Measurements from ENCODE around the gene PDE4D.

PDE4D gene

DNA sequence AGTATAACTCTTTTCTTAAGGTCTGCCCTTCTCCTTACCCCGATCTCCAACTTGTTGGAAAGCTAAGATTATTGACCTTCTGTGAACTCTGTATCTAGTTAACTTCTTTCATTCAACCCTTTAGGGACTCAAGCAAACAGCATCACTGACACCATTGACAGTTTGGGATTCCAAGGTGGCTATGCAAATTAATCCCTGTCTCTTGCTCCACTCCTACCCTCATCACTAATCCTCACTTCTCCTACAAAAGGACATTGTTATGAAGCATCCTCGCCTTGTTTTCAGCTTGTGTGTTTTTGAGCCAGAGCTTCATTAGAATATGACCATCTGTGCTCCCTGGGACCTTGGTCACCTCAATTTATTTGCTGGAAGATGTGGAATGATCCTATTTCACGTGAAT, 337.9 kb downstream of the PDE4D start:
- H3K4me3 Mint-ChIP-seq, result no peak overlapping the region
- no peaks in the 10 kb centered on the region for H3K4me1 Mint-ChIP-seq (ENCODE audit: low read depth)
- H3K36me3 Mint-ChIP-seq (ENCODE audit: low read depth), result no peaks in the 10 kb centered on the region
- no peaks in the 10 kb centered on the region for H3K9me3 Mint-ChIP-seq
- no peak overlapping the region for H3K27ac Mint-ChIP-seq
- H3K27me3 Mint-ChIP-seq (ENCODE audit: low read depth), result peaks cover 22% of the 10 kb centered on the region

DNA sequence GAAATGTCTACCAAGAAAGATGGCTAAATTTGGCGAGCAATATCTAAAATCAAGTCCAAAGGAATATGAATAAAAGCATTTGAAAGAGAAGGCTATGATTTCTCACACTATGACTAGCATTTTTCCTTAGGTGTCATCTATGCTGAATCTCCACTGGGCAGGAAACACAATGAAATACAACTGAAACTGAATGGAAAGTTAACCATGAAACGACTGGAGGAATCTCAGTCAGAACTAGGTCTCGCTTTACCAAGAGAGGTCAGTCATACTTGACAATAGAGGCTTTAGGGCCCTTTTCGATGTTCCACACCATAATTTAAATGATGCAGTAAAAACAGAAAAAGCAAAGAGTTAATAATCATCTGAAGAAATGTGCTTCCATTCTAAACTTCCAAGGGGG, 339.0 kb downstream of the PDE4D start:
- H3K4me1 Mint-ChIP-seq (ENCODE audit: low read depth), result no peaks in the 10 kb centered on the region
- H3K9me3 Mint-ChIP-seq, result no peaks in the 10 kb centered on the region
- no peaks in the 10 kb centered on the region for H3K36me3 Mint-ChIP-seq (ENCODE audit: low read depth)
- H3K27me3 Mint-ChIP-seq (ENCODE audit: low read depth), result peaks cover 19% of the 10 kb centered on the region
- no peak overlapping the region for H3K27ac Mint-ChIP-seq
- H3K4me3 Mint-ChIP-seq, result no peak overlapping the region

DNA sequence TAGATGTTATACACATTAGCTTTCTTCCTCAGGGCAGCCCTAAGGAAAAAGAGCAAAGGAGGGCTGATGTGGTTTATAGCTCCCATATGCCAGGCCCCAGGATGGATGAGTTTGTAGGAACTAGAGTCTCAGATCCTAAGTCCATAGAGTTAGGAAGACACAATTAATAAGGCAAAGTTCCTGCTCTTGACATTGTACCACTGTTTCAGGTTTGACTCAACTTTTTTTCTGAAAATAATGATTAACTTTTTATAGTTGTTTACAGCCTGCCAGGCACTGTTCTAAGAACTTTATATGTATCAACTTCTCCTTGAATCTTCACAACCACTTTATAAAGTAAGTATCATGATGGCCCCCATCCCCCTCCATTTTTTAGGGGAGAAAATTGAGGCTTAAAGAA, 339.5 kb downstream of the PDE4D start:
- no peaks in the 10 kb centered on the region for H3K4me1 Mint-ChIP-seq (ENCODE audit: low read depth)
- H3K4me3 Mint-ChIP-seq, result no peak overlapping the region
- no peak overlapping the region for H3K27ac Mint-ChIP-seq
- no peaks in the 10 kb centered on the region for H3K9me3 Mint-ChIP-seq
- H3K36me3 Mint-ChIP-seq (ENCODE audit: low read depth), result no peaks in the 10 kb centered on the region
- H3K27me3 Mint-ChIP-seq (ENCODE audit: low read depth), result peaks cover 19% of the 10 kb centered on the region

DNA sequence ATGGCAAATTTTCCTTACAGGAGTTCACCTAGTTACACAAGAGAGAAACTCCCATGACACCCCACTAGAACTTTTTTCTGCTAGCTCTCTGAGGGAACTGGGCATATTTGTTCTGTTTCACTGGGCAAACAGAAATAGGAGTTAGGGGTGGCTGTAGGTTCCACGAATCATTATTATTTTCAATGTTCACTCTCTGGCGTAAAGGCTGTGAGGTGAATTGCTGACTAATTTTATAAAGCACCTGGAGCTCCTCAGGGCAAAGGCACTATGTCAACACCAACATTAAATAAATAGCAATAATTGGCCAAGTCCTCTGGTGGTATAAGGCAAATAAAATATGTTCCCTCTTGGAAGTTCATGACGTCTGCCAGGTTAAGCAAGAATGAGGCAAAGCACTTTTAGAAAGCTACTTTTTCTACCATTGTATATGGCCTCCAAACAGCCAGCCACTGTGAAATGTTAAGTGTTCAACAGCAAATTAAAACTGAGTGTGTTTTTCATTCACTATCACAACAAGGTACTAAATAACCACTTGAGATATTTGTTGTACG, 344.6 kb downstream of the PDE4D start:
- no peaks in the 10 kb centered on the region for H3K9me3 Mint-ChIP-seq
- H3K36me3 Mint-ChIP-seq (ENCODE audit: low read depth), result no peaks in the 10 kb centered on the region
- peaks cover 14% of the 10 kb centered on the region for H3K27me3 Mint-ChIP-seq (ENCODE audit: low read depth)
- H3K27ac Mint-ChIP-seq, result no peak overlapping the region
- no peaks in the 10 kb centered on the region for H3K4me1 Mint-ChIP-seq (ENCODE audit: low read depth)
- H3K4me3 Mint-ChIP-seq, result no peak overlapping the region

DNA sequence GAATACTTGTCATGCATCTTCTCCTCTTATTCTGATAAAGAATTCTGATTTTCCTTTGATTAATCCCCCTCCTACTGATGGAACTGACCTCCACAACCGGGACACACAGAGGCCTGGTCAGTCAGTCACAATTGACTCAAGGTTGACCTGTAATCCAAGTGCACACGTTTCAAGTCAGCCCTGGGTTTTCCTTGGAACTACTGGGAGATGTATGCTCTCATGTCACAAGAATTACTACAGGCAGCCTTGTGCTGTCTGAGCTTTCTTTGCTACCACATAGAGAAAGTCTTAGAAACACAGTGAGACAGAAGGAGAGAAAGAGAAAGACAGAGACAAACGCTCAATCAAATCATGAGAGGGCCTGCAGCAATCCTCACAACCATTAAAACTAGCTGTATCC, 345.8 kb downstream of the PDE4D start:
- Mint-ChIP-seq H3K27me3 (ENCODE audit: low read depth) (peaks cover 21% of the 10 kb centered on the region), H3K27ac (no peak overlapping the region)

DNA sequence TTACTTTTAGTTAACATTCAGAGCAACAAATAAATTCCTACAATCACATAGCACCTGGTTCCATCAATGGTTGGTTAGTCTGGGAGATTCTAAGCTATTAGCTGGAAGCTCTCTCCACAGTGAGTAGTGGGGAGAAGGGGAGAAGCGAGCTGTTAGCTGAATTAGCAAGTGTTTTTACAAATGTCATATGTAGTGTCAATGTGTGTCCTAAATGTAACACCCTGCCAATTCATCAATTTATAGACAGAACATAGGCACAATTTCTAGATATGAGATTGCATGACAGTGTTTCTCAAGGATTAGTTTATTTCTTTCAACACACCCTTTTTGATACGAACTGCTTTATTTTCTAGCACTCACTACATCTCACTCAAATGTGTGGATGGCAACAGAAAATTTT, 349.0 kb downstream of the PDE4D start:
- H3K36me3 Mint-ChIP-seq (ENCODE audit: low read depth), result no peaks in the 10 kb centered on the region
- no peak overlapping the region for H3K27ac Mint-ChIP-seq
- H3K4me1 Mint-ChIP-seq (ENCODE audit: low read depth), result no peaks in the 10 kb centered on the region

More for the DNA sequence above, 345.8 kb downstream of the PDE4D start:
- no peaks in the 10 kb centered on the region for H3K4me1 Mint-ChIP-seq (ENCODE audit: low read depth)
- no peaks in the 10 kb centered on the region for H3K36me3 Mint-ChIP-seq (ENCODE audit: low read depth)
- no peaks in the 10 kb centered on the region for H3K9me3 Mint-ChIP-seq
- no peak overlapping the region for H3K4me3 Mint-ChIP-seq

DNA sequence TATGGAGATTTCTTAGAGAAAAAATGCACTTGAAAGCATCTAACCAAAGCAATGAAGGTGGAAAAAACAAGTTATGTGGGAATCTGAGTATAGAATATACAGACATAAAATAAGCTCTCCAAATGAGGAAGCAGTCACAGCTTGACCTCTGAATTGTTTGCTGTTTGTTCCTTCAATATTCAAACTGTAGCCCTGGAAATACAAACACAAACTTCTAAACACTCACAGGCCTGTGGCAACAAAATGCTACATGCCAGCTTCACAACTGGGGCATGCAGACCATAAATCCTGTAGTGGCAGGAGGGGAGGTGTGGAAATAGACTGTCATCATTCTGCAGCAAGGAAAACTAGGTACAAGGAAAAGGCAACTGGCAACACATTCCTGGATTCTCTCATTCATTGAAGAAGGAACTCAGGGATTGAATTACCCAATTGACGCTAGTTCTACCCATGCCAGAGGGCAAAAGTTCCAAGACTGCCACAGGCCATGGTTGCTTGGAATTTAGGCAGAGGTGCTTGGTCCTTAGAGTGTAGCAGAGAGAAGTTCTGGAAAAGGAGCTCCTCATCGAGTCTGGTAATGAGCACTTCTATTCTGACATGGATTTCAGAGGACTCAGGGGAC, 349.6 kb downstream of the PDE4D start:
- no peaks in the 10 kb centered on the region for H3K36me3 Mint-ChIP-seq (ENCODE audit: low read depth)
- H3K4me1 Mint-ChIP-seq (ENCODE audit: low read depth), result no peaks in the 10 kb centered on the region
- H3K4me3 Mint-ChIP-seq, result no peak overlapping the region
- H3K27me3 Mint-ChIP-seq (ENCODE audit: low read depth), result peaks cover 24% of the 10 kb centered on the region
- no peaks in the 10 kb centered on the region for H3K9me3 Mint-ChIP-seq
- no peak overlapping the region for H3K27ac Mint-ChIP-seq

More for the DNA sequence above, 349.0 kb downstream of the PDE4D start:
- Mint-ChIP-seq H3K4me3 (no peak overlapping the region), H3K27me3 (ENCODE audit: low read depth) (peaks cover 24% of the 10 kb centered on the region), H3K9me3 (no peaks in the 10 kb centered on the region)

DNA sequence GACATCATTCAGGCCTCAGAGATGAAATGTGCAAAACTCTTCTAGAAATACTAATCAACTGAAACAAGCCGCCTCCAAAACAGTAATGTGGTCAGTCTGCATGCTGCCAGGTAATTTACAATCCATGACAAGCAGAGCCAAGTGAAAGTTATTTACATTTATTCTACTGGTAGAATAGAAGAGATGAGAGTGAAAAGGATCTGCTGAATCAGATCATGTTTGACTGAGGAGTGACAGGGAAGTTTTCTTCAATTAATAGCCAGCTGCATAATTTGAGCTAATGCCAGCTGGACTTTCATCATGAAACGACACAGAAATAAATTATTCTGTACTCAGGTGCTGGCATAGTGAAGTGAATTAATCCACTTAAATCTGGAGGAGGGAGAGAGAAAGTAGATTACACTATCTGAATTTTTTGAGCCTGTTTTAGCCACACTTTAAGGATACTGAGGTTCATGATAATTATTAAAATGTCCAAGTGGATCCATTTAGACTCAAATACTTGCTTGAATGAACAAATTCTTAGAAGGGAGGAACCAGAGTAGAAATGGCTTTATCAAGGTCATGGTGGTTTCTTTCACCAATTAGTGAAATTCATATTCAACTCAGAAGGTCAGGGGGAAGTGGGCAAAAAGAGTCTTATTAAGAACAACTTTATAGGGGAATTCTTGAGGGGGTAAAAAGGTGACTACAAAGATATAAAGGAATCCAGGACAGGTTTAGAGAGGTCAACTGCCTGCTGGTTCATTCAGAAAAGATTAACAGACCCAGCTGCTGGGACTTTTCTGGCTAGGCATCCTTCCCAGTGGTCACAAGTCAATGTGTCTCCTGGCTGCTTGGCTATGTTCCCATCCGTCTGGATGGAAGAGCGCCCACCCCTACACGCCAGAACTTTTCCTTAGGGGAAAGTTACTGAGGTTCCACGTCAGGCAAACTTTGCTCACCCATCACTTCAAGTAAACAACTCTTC, 350.4 kb downstream of the PDE4D start:
- Mint-ChIP-seq H3K9me3 (no peaks in the 10 kb centered on the region), H3K4me3 (no peak overlapping the region), H3K27ac (no peak overlapping the region), H3K27me3 (ENCODE audit: low read depth) (peaks cover 31% of the 10 kb centered on the region), H3K36me3 (ENCODE audit: low read depth) (peaks cover 2% of the 10 kb centered on the region), H3K4me1 (ENCODE audit: low read depth) (no peaks in the 10 kb centered on the region)

DNA sequence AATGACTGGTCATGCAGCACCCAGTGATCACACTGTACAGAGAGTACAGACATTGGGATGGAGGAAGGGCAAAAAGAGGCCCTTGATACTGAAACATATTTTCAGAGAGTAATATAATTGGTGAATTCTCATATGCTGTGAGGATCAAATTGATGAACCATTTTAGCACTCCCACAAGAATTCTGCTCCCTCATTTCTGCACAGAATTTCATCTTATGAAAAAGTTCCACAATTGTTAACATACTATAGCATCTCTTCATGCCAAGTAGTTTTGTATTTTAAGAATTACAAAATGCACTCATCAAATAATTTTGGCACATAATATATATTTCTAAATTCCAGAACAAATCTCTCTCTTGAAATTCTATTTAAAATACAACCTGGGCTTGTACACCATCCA, 351.2 kb downstream of the PDE4D start:
- Mint-ChIP-seq H3K4me3 (no peak overlapping the region), H3K27ac (no peak overlapping the region), H3K36me3 (ENCODE audit: low read depth) (peaks cover 2% of the 10 kb centered on the region), H3K4me1 (ENCODE audit: low read depth) (no peaks in the 10 kb centered on the region), H3K27me3 (ENCODE audit: low read depth) (peaks cover 27% of the 10 kb centered on the region), H3K9me3 (no peaks in the 10 kb centered on the region)

DNA sequence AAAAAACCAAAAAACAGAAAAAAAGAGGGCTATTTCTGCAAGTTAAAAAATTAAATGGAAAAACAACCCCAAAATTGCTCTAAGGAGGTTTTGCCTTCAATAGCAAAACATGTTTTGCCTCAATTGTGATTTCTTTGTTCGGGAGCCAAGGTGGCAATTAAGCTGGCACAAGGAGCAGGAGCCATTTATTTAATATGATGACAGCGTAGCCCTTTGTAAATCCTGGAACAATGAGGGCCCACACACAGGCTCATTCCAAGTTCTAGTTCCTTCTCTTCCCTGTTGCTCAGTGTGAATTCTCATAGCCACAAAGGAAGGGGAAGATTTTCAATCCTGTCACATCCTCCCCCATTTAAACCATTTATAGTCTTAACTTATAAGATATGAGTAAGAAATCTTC, 353.2 kb downstream of the PDE4D start:
- H3K9me3 Mint-ChIP-seq, result no peaks in the 10 kb centered on the region
- peaks cover 27% of the 10 kb centered on the region for H3K27me3 Mint-ChIP-seq (ENCODE audit: low read depth)
- H3K27ac Mint-ChIP-seq, result no peak overlapping the region
- no peak overlapping the region for H3K4me3 Mint-ChIP-seq
- H3K4me1 Mint-ChIP-seq (ENCODE audit: low read depth), result no peaks in the 10 kb centered on the region
- H3K36me3 Mint-ChIP-seq (ENCODE audit: low read depth), result peaks cover 2% of the 10 kb centered on the region

DNA sequence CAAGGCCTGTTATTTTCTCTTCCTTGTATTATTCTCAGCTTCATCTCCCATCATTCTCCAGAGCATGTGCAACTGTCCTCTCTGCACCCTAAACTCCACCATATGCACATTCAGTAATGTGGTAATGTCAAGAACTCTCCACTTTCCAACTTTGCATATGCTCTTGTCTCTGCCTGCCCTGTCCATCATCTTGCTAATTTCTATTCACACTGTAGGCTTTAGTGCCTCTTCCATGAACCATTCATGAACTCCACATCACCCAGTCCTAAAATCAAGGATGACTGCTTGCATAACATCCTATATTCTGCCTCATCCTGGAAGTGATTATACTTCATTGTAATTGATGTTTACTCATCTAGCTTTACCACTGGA, 354.8 kb downstream of the PDE4D start:
- H3K36me3 Mint-ChIP-seq (ENCODE audit: low read depth), result peaks cover 2% of the 10 kb centered on the region
- no peaks in the 10 kb centered on the region for H3K4me1 Mint-ChIP-seq (ENCODE audit: low read depth)
- no peak overlapping the region for H3K4me3 Mint-ChIP-seq
- peaks cover 19% of the 10 kb centered on the region for H3K27me3 Mint-ChIP-seq (ENCODE audit: low read depth)
- no peaks in the 10 kb centered on the region for H3K9me3 Mint-ChIP-seq
- H3K27ac Mint-ChIP-seq, result no peak overlapping the region

DNA sequence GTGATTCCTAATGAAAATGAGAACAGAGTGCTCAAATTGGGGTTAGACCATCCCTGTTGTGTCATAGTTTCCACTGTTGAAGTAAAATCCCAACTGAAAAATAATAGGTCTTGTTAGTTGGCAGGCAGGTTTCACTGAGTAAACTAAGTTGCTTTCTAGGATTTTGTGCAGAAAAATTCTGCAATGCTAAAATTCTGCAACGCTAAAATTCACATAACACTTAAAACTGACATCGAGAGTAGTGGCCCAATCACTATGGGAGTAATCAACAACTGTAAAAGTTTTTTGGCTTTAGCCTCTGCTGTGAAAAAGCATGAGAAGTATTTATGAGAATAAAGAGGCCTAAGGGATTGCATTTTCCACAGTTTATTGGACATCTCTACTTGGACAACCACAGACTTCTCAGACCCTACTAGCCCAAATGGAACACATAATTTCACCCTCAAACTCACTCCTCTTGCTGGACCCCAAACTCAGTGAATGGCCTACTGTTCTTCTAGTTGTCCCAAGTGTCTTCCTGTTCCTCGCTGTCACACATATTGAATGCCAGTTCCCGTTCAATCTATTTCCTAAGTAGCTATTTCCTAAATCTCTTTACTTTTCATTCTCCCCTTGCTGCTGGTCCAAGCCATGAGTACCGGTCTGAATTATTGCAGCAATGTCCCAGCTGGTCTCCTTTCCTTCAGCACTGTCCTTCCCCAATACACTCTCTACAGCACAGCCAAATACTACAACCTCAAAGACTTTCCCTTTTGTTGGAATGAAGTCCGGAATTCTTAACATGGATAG, 355.4 kb downstream of the PDE4D start:
- Mint-ChIP-seq H3K4me1 (ENCODE audit: low read depth) (no peaks in the 10 kb centered on the region), H3K27ac (no peak overlapping the region), H3K4me3 (no peak overlapping the region), H3K36me3 (ENCODE audit: low read depth) (peaks cover 2% of the 10 kb centered on the region), H3K9me3 (no peaks in the 10 kb centered on the region), H3K27me3 (ENCODE audit: low read depth) (peaks cover 17% of the 10 kb centered on the region)

DNA sequence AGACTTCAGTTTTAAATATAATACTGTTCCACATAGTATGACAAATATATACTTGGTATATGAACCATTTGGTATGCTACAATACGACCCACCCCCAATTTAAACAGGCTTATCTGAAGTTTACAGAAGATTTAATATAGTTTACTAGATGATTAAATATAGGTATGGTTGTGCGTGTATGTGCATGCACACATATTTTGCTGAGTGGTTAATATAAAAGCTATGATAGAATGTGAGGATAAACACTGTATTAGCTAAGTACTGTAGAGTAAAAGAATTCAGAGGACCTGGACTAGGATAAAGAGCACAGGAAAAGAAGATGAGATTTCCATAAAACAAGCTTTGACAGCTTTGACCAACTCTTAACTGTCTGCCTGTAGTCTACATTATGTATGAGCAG, 356.7 kb downstream of the PDE4D start:
- no peak overlapping the region for H3K4me3 Mint-ChIP-seq
- peaks cover 2% of the 10 kb centered on the region for H3K36me3 Mint-ChIP-seq (ENCODE audit: low read depth)
- no peak overlapping the region for H3K27ac Mint-ChIP-seq
- H3K9me3 Mint-ChIP-seq, result no peaks in the 10 kb centered on the region
- H3K27me3 Mint-ChIP-seq (ENCODE audit: low read depth), result peaks cover 10% of the 10 kb centered on the region
- no peaks in the 10 kb centered on the region for H3K4me1 Mint-ChIP-seq (ENCODE audit: low read depth)

DNA sequence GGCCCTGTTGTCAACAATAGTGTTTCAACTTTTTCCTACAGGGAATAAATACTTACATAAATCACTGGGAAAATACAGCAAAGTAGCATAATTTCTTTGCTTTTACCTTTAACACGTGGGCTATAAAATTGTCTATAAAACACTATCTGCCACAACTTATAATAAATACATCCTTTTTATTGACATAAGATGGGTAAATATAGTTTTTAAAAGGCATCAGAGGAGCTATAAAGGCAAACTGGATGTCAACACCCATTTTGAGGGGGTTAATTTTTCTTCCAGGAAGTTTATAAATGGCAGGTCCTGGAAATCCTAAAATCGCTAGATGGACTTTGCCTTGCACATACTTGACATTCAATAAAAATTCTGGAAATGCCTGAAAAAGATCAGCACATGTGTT, 358.0 kb downstream of the PDE4D start:
- Mint-ChIP-seq H3K36me3 (ENCODE audit: low read depth) (peaks cover 2% of the 10 kb centered on the region), H3K4me3 (no peak overlapping the region), H3K9me3 (no peaks in the 10 kb centered on the region), H3K27me3 (ENCODE audit: low read depth) (peaks cover 10% of the 10 kb centered on the region), H3K27ac (no peak overlapping the region), H3K4me1 (ENCODE audit: low read depth) (no peaks in the 10 kb centered on the region)

Measured in T-helper 1 cell treated with Interleukin-12 subunit alpha and Interleukin-12 subunit beta and Interleukin-4 antibody, amounts not matched to agents 30 μg/mL and 1 μg/mL, for 36 hours (primary cell).